ENCODE measurements around the gene SLC7A1. TPM values are rescaled to one million over a fixed set of nuclear protein-coding genes. Genes with fewer than 3 reads are reported as not detected.
A peak's percentile ranks its signal among the peaks of the same experiment; 100 is the strongest.

The SLC7A1 gene
- total and polyA plus RNA-seq, 7 donors: 2.4 to 25.6 (median 15.0) TPM

DNA sequence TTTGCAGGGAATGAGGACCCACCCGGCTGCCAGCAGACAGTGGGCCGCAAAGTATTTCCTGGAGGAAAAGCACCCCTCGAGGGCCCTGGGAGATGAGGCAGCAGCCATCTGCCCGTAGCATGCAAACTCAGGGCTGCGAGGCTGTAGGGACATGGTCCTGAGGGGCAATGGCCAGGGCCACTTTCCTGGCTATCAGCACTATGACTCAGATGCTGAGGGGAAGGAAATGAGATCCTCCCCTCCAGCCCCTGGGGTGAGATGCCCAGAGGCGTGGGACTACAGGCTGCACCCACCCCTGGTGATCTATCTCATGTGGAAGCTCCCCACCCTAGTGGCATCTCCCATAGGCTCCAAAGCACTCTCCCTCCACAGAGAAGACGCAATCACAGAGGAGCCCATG, 80.1 kb downstream of the SLC7A1 start:
- H3K27me3 ChIP-seq: no peaks in the 10 kb centered on the region
- H3K4me3 ChIP-seq: no peak overlapping the region
- intact Hi-C loops (cut with DNase I): no loop called here
- no peaks in the 10 kb centered on the region for H3K9me3 ChIP-seq
- no peak for DNase-seq
- H3K36me3 ChIP-seq: peaks cover 8 to 65% (median 29%) of the 10 kb centered on the region in 4 donors
- 92 to 95% methylated on average over 7 of the region's 7 CpGs for WGBS, 2 donors
- H3K27ac ChIP-seq: no peak overlapping the region
- TF ChIP-seq POLR2AphosphoS5 (IDR thresholded peaks at IDR 0.05): no peak
- no peak for TF ChIP-seq POLR2A (IDR thresholded peaks at IDR 0.05)
- TF ChIP-seq EP300 (IDR thresholded peaks at IDR 0.05): no peak
- TF ChIP-seq, protein P1, sequence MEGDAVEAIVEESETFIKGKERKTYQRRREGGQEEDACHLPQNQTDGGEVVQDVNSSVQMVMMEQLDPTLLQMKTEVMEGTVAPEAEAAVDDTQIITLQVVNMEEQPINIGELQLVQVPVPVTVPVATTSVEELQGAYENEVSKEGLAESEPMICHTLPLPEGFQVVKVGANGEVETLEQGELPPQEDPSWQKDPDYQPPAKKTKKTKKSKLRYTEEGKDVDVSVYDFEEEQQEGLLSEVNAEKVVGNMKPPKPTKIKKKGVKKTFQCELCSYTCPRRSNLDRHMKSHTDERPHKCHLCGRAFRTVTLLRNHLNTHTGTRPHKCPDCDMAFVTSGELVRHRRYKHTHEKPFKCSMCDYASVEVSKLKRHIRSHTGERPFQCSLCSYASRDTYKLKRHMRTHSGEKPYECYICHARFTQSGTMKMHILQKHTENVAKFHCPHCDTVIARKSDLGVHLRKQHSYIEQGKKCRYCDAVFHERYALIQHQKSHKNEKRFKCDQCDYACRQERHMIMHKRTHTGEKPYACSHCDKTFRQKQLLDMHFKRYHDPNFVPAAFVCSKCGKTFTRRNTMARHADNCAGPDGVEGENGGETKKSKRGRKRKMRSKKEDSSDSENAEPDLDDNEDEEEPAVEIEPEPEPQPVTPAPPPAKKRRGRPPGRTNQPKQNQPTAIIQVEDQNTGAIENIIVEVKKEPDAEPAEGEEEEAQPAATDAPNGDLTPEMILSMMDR (IDR thresholded peaks at IDR 0.05): no peak
- H3K4me1 ChIP-seq: peaks cover 0 to 16% (median 13%) of the 10 kb centered on the region in 4 donors

DNA sequence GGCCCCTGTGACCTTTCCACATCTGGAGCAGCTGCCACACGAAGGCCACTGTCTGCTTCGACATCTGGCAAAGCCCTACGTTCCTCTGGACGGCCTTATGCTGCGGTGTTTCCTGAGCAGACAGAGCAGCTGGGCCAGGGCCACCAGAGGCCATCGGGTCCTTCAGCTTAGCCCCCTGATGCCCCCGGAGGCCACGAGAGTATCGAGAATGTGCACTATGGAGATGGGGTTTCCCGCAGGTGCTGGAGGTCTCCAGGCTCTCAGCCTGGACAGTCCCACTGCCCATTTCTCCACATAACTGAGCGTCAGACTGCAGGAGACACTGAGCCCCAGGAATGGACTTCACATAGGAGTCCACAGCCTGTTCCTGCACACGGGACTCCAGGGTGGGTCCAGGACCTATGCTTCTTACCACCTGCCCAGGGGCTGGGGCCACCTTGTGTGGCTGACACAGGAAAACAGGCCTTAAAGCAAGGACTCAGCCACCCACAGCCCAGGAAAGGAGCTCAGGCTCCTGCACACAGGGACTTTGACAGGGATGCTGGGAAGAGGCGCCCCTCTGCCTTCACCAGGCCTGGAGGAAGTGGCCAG, 80.7 kb downstream of the SLC7A1 start:
- H3K27me3 ChIP-seq: no peaks in the 10 kb centered on the region
- no peak overlapping the region for H3K4me3 ChIP-seq
- no peak overlapping the region for H3K27ac ChIP-seq
- no peak for TF ChIP-seq EP300 (IDR thresholded peaks at IDR 0.05)
- TF ChIP-seq POLR2A (IDR thresholded peaks at IDR 0.05): no peak
- TF ChIP-seq, protein P1 (IDR thresholded peaks at IDR 0.05): no peak
- no peak for TF ChIP-seq POLR2AphosphoS5 (IDR thresholded peaks at IDR 0.05)
- DNase-seq: no peak
- H3K4me1 ChIP-seq: peaks cover 0 to 16% (median 13%) of the 10 kb centered on the region in 4 donors
- H3K9me3 ChIP-seq: no peaks in the 10 kb centered on the region
- WGBS, 2 donors: 81 to 86% methylated on average over 13 of the region's 13 CpGs
- intact Hi-C loops (cut with DNase I): loop anchor here (5.0 kb wide), 2 partner anchors 227 to 407 kb away; no protein-coding TSS in a partner anchor
- peaks cover 8 to 65% (median 29%) of the 10 kb centered on the region in 4 donors for H3K36me3 ChIP-seq

DNA sequence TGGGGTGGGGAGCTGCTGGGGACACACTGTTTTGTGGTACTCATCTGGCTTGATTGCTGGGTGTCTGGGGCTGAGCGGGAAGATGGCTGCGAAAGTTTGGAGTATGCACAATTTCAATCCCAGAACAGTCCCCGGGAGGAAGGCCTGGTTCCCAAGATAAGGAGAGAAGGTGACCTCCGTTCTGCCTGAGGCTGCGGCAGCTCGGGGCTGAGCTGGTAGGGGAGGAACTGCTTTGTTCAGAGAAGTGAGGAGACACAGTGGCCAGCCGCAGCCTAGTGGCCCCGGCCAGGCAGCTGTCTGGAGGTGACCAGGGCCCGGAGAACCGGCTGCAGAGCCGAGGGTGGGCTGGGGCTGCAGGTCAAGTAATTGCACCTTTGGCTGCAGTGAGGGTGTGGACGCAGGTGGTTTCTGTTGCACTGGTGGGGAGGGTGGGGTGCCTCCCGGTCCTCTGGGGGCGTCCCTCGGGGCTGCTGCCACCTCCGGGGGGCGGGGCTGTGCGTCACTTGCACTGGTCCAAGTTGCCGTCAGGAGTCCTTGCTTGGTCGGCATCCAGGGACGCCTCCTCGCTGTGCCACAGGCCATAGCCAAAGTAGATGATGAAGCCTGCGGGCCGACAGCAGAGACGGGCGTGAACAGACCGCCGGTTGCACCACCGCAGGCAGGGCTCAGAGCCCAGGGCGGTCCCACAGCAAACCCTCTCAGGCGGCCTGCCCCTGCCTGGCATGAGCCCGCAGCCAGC, 81.3 kb downstream of the SLC7A1 start:
- Histone ChIP-seq H3K4me3 (no peak overlapping the region), H3K4me1 (peaks cover 0 to 16% (median 13%) of the 10 kb centered on the region in 4 donors), H3K27me3 (no peaks in the 10 kb centered on the region), H3K27ac (no peak overlapping the region), H3K36me3 (peaks cover 8 to 61% (median 29%) of the 10 kb centered on the region in 4 donors), H3K9me3 (no peaks in the 10 kb centered on the region)
- WGBS, 2 donors: 91 to 96% methylated on average over 32 of the region's 32 CpGs
- TF ChIP-seq POLR2A (IDR thresholded peaks at IDR 0.05): no peak
- TF ChIP-seq POLR2AphosphoS5 (IDR thresholded peaks at IDR 0.05): no peak
- TF ChIP-seq, protein P1 (IDR thresholded peaks at IDR 0.05): no peak
- no peak for TF ChIP-seq EP300 (IDR thresholded peaks at IDR 0.05)
- DNase-seq: no peak
- intact Hi-C loops (cut with DNase I): loop anchor here (5.0 kb wide), 2 partner anchors 228 to 408 kb away; no protein-coding TSS in a partner anchor

DNA sequence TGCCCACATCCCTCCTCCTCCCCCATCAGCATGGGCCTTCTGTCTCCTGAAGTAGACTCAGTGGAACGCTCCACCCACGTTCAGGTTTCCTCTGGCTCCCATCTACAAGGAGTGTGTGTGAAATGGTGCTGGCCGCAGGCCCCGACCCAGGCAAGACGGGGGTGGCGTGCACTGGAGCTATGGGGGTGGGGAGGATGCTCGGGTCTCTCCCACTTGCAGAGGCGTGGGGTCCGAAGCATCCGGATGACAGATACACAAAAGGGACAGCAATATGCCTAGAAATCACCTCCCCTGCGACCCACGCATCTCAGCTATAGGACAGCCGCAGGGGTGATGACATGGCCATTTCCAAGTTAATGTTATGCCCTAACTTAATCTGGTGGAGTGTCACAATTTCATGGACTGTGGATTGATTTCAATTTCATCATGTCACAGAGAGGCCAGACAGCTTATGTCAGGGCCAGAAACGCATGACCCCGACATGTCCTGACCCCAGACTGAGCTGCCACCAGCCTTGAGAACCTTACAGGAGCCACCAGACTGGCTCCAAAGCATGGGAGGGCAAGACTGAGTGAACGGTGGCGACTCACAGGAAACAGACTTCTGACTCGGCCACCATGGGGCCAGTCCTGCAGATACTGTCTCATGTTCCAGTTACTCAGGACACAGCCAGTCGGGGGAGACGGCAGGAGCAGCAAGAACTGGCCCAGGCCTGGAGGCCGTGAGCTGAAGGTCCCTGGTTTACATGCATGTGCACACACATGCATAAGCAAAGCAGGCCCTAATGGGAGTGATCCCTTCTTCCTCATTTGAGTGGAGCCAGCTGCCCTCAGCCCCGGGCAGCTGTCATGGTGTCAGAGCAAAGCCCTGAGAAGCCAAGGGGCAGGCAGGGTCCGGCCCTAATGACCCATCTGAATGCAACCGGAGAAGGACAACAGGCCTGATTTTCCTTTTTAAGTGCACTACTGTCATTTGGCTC, 82.2 kb downstream of the SLC7A1 start:
- H3K9me3 ChIP-seq: no peaks in the 10 kb centered on the region
- WGBS, 2 donors: 95% methylated on average over 24 of the region's 24 CpGs
- intact Hi-C loops (cut with DNase I): loop anchor here (5.0 kb wide), 2 partner anchors 229 to 409 kb away; no protein-coding TSS in a partner anchor

More for the DNA sequence above, 82.2 kb downstream of the SLC7A1 start:
- Histone ChIP-seq H3K4me3 (no peak overlapping the region), H3K27me3 (no peaks in the 10 kb centered on the region), H3K4me1 (peaks cover 0 to 23% (median 19%) of the 10 kb centered on the region in 4 donors), H3K36me3 (peaks cover 6 to 53% (median 28%) of the 10 kb centered on the region in 4 donors), H3K27ac (peak overlapping the region in 1 of 4 donors; percentile 64)
- TF ChIP-seq, protein P1 (IDR thresholded peaks at IDR 0.05): no peak
- no peak for TF ChIP-seq POLR2A (IDR thresholded peaks at IDR 0.05)
- TF ChIP-seq EP300 (IDR thresholded peaks at IDR 0.05): no peak
- no peak for TF ChIP-seq POLR2AphosphoS5 (IDR thresholded peaks at IDR 0.05)
- DNase-seq: no peak

Measured in sigmoid colon (tissue), 7 donors.